Measurements from ENCODE around the gene LILRA1. TPM values are rescaled to one million over a fixed set of nuclear protein-coding genes. Genes with fewer than 3 reads are reported as not detected.
"Not testable (repeated sequence)": the region's sequence is repeated elsewhere in the genome, so short reads cannot be mapped to it uniquely, and the experiment has no call there.

LILRA1 gene
- not detected in 2 replicates for total RNA-seq (2014; rRNA removed)
- not detected for Bru-seq, nascent RNA
- BruChase-seq, experiment 1, labeled RNA remaining after a 6-hour chase = not detected
- not detected for BruChase-seq, experiment 2, labeled RNA remaining after a 2-hour chase
- long read RNA-seq = 0 reads

GRCh38 chr19:54593445-54593844, at the start of gene LILRA1:
Gene LILRA1, plus strand, starts transcription at chr19:54593632. Its CDS starts 613 bp downstream, at chr19:54594245.
- intact Hi-C loops (cut with micrococcal nuclease); CTCF ChIA-PET; H2AFZ ChIP-seq (ENCODE audit: low read length); H3K9ac ChIP-seq (ENCODE audit: low read length); H3K4me3 ChIP-seq (ENCODE audit: low read length); ATAC-seq; H3K9me2 ChIP-seq (replicated peaks; ENCODE audit: low read length); H3K4me2 ChIP-seq (ENCODE audit: low read length); H3K27ac ChIP-seq (ENCODE audit: low read length); BruUV-seq (replicated peaks); H3K4me1 ChIP-seq (ENCODE audit: insufficient read depth, low read length); H3K9me3 ChIP-seq (ENCODE audit: low read length); H3F3A ChIP-seq (ENCODE audit: low read length, unreplicated experiment); H3K36me3 ChIP-seq (ENCODE audit: low read depth, low read length); H3K79me2 ChIP-seq (ENCODE audit: low read length); POLR2A ChIA-PET (ENCODE audit: unreplicated experiment); H4K20me1 ChIP-seq (ENCODE audit: low read length); DNase-seq: not testable (repeated sequence)
- peaks cover 97% of the 10 kb centered on the region for H3K27me3 ChIP-seq (ENCODE audit: low read length)

- no peaks in the 10 kb centered on the region for H3K9me2 ChIP-seq (replicated peaks; ENCODE audit: low read length)
- POLR2A ChIA-PET (ENCODE audit: unreplicated experiment) = no interaction called here
- H3K4me2 ChIP-seq (ENCODE audit: low read length) = no peak overlapping the region
- no peak overlapping the region for H2AFZ ChIP-seq (ENCODE audit: low read length)
- DNase-seq (no peak), ATAC-seq (no peak)
- no peak overlapping the region for H3K27ac ChIP-seq (ENCODE audit: low read length)
- H3K27me3 ChIP-seq (ENCODE audit: low read length) = peaks cover 49% of the 10 kb centered on the region
- no TSS peak for BruUV-seq (replicated peaks)
- H3K79me2 ChIP-seq (ENCODE audit: low read length) = no peaks in the 10 kb centered on the region
- H3K9me3 ChIP-seq (ENCODE audit: low read length) = no peaks in the 10 kb centered on the region
- H3K4me3 ChIP-seq (ENCODE audit: low read length) = no peak overlapping the region
- no peaks in the 10 kb centered on the region for H4K20me1 ChIP-seq (ENCODE audit: low read length)
- TF ChIP-seq EZH2phosphoT487 (IDR thresholded peaks at IDR 0.05; ENCODE audit: borderline replicate concordance, low read length) (no peak), EZH2 (IDR thresholded peaks at IDR 0.05; ENCODE audit: low read length, unreplicated experiment) (no peak), CTCF (conservative IDR thresholded peaks at IDR 0.05; ENCODE audit: low read depth, low read length) (no peak)
- H3F3A ChIP-seq (ENCODE audit: low read length, unreplicated experiment) = no peaks in the 10 kb centered on the region
- H3K4me1 ChIP-seq (ENCODE audit: insufficient read depth, low read length) = no peaks in the 10 kb centered on the region
- no peak overlapping the region for H3K9ac ChIP-seq (ENCODE audit: low read length)
- intact Hi-C loops (cut with micrococcal nuclease) = no loop called here
- no peaks in the 10 kb centered on the region for H3K36me3 ChIP-seq (ENCODE audit: low read depth, low read length)
- CTCF ChIA-PET = no interaction called here
Observed at GRCh38 chr19:54548806-54549205, 44.6 kb upstream of the LILRA1 start.

GRCh38 chr19:54549224-54549623, 44.2 kb upstream of the LILRA1 start:
- POLR2A ChIA-PET (ENCODE audit: unreplicated experiment) = no interaction called here
- no peak overlapping the region for H3K9ac ChIP-seq (ENCODE audit: low read length)
- no TSS peak for BruUV-seq (replicated peaks)

More at GRCh38 chr19:54549224-54549623, 44.2 kb upstream of the LILRA1 start:
- Histone ChIP-seq H3K36me3 (ENCODE audit: low read depth, low read length) (no peaks in the 10 kb centered on the region), H3K9me3 (ENCODE audit: low read length) (no peaks in the 10 kb centered on the region), H2AFZ (ENCODE audit: low read length) (no peak overlapping the region), H3K27me3 (ENCODE audit: low read length) (peaks cover 47% of the 10 kb centered on the region), H3K9me2 (replicated peaks; ENCODE audit: low read length) (no peaks in the 10 kb centered on the region), H4K20me1 (ENCODE audit: low read length) (no peaks in the 10 kb centered on the region), H3F3A (ENCODE audit: low read length, unreplicated experiment) (no peaks in the 10 kb centered on the region), H3K4me1 (ENCODE audit: insufficient read depth, low read length) (no peaks in the 10 kb centered on the region), H3K4me2 (ENCODE audit: low read length) (no peak overlapping the region), H3K27ac (ENCODE audit: low read length) (no peak overlapping the region), H3K79me2 (ENCODE audit: low read length) (no peaks in the 10 kb centered on the region), H3K4me3 (ENCODE audit: low read length) (no peak overlapping the region)
- no peak for TF ChIP-seq EZH2phosphoT487 (IDR thresholded peaks at IDR 0.05; ENCODE audit: borderline replicate concordance, low read length)
- no peak for TF ChIP-seq EZH2 (IDR thresholded peaks at IDR 0.05; ENCODE audit: low read length, unreplicated experiment)
- no peak for TF ChIP-seq CTCF (conservative IDR thresholded peaks at IDR 0.05; ENCODE audit: low read depth, low read length)
- CTCF ChIA-PET = no interaction called here
- ATAC-seq (no peak), DNase-seq (no peak)
- intact Hi-C loops (cut with micrococcal nuclease) = no loop called here
